HEK293T (cell line): Measurements from ENCODE around the gene PDIA4.

Experiments used
- BHLHE40 ChIP-seq: fragments of 450-650 bp; IDR thresholded peaks from 2 replicates; pipeline ENCODE4 v1.6.1; 2016; ENCODE audit warnings: mild to moderate bottlenecking, moderate library complexity, borderline replicate concordance
- ELF4 ChIP-seq: fragments of 450-650 bp; IDR thresholded peaks from 2 replicates; pipeline ENCODE4 v1.6.1; 2017; ENCODE audit warnings: antibody characterized with exemption
- FOXA1 ChIP-seq: fragments of 450-650 bp; IDR thresholded peaks from 2 replicates; pipeline ENCODE4 v1.6.1; 2016; ENCODE audit warnings: mild to moderate bottlenecking
- FOXM1 ChIP-seq: fragments of 450-650 bp; IDR thresholded peaks from 2 replicates; pipeline ENCODE4 v1.6.1; 2017; ENCODE audit warnings: mild to moderate bottlenecking, borderline replicate concordance
- HDGF ChIP-seq: fragments of 450-650 bp; IDR thresholded peaks from 2 replicates; pipeline ENCODE4 v1.6.1; 2017; ENCODE audit warnings: antibody characterized with exemption, borderline replicate concordance
- TARDBP ChIP-seq: fragments of 450-650 bp; IDR thresholded peaks from 2 replicates; pipeline ENCODE4 v1.6.1; 2016

DNA sequence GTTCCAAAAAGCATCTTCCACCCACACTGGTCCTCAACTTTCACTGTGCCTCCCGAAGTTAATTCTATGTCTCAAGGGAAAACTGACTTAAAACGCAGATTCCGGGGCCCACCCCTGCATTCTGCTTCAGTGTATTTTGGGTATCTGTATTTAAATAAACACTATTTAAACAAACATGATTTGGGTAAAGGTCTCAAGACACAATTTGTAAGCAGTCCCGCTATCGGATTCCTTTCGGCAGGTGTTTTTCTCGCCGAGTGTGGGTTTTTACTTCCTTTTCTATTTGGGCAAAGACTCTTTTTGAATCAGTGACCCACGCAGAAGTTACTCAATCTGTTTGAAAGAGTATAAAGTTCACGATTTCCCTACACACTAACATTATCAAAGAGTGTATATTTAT, 1.2 kb downstream of the PDIA4 start:
- TF ChIP-seq BHLHE40 (no peak), FOXM1 (no peak), FOXA1 (no peak), HDGF (no peak), ELF4 (no peak), TARDBP (no peak)
